Measurements from ENCODE around the gene MRAP2.
"Not testable (repeated sequence)": the region's sequence is repeated elsewhere in the genome, so short reads cannot be mapped to it uniquely, and the experiment has no call there.

The MRAP2 gene

DNA sequence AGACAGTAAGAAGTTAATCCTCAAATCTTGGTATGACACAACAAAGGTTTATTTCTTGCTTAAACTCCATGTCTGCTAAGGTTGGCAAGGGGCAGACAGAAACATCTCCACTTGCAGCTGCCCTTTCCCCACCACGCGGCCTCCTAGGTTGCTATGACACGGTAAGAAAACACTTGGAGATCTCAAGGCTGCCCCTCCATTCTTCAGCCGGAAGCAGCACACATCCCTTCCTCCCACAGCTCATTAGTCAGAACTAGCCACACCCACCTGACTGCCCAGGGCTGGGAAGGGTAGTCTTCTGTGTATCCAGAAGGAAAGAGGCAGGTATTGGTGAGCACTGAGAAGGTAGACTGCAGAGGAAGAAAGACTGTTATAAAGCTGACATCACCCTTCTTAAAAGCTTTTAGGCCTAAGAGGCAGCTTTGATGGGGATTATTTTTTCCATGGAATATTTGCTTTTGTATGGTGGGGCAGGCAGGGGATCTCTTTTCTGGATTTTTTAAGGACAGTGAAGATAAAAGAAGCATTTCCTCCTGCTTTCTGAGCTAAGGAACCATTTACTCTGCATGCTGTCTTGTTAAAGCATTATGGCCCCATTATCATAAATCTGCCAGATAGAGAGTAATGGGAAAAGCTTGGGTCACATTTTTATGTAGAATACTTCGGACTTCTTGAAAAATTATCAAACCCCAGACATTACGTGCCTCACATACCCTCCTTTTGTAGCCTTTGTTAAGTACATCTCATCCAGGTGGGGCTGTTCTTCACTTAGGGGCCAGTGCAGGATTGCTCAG, 41.6 kb downstream of the MRAP2 start:
- FAIRE-seq (no peak), DNase-seq (ENCODE audit: low spot score) (peak; percentile 9)

DNA sequence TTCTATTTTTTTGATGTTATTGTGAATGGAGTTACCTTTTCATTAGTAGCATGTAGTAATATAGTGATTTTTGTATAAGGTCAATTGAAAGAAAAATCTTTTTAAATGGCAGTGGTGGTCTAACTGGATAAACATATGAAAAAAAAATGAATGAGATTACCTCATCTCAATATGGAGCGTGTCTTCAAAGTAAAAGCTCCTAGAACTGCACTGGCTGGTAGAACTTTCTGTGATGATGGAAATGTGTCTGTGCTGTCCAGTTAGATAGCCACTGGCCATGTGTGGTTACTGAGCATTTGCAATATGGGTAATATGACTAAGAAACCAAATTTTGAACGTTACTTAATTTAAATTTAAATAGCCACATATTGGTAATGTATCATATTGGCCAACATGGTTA, 44.1 kb downstream of the MRAP2 start:
- DNase-seq (ENCODE audit: low spot score) (no peak), FAIRE-seq (no peak)

DNA sequence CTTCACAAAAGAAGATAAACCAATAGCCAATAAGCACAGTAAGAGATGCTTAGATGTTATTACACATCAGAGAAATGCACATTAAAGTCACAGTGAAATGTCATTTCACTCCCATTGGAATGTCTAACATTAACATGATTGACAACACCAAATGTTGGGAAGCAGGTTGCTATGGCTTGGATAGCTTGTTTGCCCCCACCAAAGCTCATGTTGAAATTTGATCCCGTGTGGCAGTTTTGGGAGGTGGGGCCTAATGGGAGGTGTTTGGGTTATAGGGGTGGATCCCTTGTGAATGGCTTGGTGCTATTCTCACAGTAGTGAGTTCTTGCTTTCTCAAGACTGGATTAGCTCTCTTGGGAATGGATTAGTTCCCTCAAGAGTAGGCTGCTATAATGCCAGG, 44.8 kb downstream of the MRAP2 start:
- no peak for FAIRE-seq
- no peak for DNase-seq (ENCODE audit: low spot score)

DNA sequence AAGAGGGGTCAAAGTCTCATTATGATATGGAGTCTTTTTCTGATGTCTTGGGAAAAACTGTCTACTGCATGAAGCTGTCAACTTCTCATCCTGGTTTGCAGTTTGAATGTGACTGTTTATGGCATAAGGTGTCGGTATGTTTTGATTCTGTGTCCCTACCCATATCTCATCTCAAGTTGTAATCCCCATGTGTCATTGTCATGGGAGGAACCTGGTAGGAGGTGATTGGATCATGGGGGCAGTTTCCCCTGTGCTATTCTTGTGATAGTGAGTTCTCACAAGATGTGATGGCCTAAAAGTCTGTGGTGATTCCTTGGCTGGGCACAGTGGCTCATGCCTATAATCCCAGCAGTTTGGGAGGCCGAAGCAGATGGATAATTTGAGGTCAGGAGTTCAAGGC, 47.6 kb downstream of the MRAP2 start:
- no peak for DNase-seq (ENCODE audit: low spot score)
- no peak for FAIRE-seq

DNA sequence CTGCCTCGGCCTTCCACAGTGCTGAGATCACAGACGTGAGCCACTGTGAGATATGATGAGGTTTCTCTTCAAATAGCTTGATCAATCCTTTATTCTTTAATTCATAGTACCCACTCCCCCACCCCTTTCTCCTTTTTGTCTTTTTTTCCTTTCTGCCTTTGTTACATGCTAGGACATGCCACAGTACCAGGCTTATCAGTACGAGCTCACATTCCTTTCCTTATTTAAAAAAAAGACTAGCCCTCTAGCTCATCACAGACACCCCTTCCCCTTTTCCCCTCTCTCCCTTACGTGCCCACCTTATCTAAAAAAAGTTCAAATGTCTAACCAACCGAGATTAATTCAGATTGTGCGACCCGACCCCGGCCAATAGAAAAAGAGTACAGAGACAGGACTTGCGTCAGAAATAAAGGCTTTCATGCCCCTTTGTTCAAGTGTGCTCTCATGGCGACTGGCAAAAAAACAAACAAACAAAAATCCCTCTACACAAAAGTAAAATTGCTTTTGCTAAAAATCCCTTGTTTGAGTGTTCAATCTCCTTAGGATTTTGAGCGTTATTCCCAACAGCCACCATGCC, 49.2 kb downstream of the MRAP2 start:
- FAIRE-seq (no peak), DNase-seq (ENCODE audit: low spot score) (no peak)

DNA sequence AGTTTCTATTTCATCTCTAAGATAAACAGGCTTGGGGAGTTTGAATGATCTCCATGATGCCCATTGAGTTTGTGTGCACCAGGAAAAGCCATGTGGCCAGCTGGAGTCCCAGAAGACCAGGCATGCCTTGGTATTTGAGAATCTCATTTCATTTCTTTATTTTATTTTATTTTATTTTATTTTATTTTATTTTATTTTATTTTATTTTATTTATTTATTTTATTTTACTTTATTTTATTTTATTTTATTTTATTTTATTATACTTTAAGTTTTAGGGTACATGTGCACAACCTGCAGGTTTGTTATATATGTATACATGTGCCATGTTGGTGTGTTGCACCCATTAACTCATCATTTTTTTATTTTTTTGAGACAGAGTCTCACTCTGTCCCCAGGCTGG, 51.1 kb downstream of the MRAP2 start:
- not testable (repeated sequence) for FAIRE-seq; DNase-seq (ENCODE audit: low spot score)

DNA sequence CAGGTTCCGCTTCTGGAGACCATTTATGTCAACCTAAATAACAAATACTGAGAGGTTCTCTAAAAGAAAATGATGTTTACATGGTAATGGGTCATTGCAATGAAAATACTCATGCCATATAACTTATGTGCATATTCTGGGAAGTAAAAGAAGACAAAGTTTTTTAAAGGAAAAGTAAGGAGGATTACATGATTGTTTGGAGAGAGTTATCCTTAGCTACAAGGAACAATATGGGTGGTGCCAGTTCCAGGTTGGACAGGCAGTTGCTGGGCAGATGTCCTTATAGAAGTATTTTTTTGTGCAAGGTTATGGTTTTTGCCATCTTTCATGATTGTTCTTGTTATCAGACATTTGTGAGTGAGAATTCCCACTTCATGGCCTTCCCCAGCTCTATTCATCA, 52.5 kb downstream of the MRAP2 start:
- DNase-seq (ENCODE audit: low spot score), result no peak
- no peak for FAIRE-seq

DNA sequence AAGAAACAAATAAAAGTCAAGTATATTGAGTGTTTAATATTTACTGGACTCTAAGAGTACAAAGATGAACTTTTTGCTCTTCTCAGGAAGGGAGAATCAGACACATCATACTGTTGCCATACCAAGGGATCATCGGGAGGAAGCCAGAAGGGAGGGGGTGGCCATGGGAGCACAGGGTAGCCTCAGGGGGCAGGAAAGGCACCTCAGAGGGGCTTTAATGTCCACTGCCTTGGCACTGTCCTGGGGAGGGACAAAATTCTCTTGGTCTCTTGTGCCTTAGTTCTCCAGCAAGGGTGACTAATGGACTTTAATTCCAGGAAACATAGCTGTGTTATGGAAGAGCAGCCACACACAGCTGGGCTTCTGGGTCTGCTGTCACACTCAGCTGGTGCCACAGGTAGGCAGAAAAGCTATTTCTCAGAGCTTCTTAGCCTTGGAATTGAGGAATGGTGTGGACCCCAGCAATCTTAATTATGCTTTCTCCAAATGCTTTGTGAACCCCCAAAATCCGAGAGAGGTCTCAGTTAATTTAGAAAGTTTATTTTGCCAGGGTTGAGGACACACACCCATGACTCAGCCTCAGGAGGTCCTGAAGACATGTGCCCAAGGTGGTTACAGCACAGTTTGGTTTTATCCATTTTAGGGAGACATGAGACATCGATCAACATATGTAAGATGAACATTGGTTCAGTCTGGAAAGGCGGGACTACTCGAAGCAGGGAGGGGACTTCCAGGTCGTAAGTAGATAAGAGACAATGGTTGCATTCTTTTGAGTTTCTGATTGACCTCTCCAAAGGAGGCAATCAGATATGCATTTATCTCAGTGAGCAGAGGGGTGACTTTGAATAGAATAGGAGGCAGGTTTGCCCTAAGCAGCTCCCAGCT, 53.2 kb downstream of the MRAP2 start:
- no peak for DNase-seq (ENCODE audit: low spot score)
- FAIRE-seq, result no peak

DNA sequence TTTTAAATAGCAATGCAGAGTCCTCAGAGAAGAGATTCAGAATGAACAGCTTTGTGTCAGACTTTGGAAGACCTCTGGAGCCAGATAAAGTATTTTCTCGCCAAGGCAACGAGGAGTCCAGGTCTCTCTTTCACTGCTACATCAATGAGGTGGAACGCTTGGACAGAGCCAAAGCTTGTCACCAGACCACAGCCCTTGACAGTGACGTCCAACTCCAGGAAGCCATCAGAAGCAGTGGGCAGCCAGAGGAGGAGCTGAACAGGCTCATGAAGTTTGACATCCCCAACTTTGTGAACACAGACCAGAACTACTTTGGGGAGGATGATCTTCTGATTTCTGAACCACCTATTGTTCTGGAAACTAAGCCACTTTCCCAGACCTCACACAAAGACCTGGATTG, 55.5 kb downstream of the MRAP2 start:
- no peak for FAIRE-seq

DNA sequence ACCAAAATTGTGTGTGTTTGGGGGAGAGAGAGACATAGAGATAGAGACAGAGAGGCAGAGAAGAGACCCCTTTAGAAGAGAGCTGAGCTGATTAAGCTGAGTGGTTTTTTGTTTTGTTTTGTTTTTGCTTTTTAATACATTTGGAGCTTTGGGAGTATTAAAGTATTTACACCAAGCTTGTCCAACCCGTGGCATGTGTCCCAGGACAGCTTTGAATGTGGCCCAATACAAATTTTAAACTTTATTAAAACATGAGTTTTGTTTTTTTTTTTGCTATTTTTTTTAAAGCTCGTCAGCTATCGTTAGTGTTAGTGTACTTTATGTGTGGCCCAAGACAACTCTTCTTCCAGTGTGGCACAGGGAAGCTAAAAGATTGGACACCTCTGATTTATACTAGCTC, 56.0 kb downstream of the MRAP2 start:
- DNase-seq (ENCODE audit: low spot score), result no peak
- no peak for FAIRE-seq

More for the DNA sequence above, 55.5 kb downstream of the MRAP2 start:
- DNase-seq (ENCODE audit: low spot score), result no peak

DNA sequence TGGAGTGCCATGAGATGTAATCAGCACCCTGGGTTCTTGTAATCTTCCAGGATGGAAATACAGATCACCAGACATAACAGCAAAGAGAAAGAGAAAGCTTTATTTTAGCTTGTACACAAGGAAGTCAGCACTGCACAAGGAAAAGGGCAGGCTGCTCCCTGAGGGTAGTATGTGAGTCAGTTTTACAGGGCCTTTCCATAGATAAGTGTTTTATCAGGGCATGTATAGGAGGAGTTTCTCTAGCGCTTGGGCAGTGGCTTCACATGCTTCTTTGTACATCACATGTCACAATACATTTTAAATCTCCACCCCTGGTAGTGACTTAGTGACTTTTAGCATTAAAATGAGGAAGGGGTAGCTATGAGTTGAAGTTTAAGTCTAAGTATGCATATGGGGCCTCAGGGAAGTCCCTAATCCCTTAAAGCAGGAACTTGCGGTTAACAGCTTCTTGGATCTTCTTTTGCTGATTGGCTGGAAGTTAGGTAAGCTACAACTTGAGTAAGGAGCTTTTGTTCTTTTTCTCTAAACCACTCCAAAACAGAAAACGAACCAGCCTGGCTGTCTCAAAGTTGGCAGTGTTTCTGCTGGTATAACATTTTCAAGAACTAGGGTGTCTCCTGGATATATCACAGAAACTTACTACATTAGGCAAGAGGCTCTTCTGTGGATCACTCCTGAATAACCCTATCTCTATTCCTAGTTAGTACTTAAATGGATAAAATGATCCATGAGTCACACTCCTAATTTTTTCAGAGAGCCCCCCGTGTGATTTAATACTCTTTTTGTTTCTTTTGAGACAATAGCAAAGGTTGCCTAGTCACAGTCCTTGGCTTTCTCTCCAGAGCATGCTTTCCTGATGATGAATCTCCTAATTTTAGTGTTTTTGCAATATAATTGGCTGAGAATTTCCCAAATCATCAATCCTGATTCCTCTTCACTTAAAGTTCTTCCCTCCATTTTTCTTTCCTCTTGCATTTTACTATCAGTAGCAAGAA, 60.2 kb downstream of the MRAP2 start:
- DNase-seq (ENCODE audit: low spot score) (no peak), FAIRE-seq (no peak)

DNA sequence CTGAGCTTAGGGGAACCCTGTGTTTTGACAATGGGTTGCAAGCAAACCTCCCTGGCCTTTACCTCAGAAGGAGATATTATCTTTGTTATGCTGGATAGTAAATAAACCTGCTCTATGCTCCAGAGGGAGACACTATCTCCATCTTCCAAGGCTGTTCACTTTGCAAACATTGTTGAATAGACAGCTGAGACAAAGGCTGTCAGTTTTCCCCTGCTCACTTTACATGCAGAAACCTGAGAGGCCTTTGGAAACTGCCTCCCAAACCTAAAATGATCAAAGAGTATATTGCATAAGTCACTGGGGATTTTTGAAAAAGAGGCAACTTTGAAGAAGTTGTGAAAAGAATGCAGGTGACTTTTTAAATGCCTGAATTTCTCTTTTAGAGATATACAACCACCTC, 61.6 kb downstream of the MRAP2 start:
- FAIRE-seq (no peak), DNase-seq (ENCODE audit: low spot score) (no peak)

DNA sequence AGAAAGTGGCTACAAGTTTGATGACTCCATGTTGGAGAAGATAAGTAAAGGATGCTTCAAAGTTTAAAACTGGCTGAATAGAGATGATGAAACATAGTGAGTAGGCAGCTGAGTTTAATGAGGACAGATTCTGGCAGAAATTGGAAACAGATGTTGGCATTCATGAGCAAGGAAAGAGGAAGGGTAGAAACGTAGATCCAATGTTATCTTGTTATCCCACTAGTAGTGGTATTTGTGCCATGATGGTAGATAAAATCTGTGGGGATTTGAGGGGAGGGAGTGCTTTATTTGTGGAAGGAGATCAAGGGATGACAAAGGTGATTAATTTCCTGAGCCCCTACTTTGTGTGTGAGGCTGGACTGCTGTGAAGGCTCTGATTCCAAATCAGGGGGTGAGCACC, 69.5 kb downstream of the MRAP2 start:
- no peak for FAIRE-seq
- no peak for DNase-seq (ENCODE audit: low spot score)

DNA sequence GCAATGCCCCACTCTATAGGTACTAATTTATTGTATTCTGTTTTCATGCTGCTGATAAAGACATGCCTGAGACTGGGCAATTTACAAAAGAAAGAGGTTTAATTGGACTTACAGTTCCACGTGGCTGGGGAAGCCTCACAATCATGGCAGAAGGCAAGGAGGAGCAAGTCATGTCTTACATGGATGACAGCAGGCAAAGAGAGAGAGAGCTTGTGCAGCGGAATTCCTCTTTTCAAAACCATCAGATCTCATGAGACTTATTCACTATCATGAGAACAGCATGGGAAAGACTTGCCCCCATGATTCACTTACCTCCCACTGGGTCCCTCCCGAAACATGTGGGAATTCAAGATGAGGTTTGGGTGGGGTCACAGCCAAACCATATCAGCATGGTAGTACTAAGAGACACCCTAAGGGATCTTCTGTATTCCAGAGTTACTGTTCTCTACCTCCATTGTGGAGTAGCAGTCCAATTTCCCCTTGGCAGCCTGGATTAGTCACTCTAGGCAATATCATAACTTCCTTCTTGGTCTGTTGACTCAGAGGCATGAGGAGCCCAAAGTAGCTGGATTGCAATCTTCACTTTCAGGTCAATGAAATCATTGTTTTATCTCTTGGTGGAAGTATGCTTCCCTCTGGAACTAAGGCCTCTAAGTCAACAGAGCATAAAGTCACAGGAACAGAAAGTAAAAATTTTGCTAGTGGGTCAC, 71.8 kb downstream of the MRAP2 start:
- FAIRE-seq, result peak; percentile 46
- DNase-seq (ENCODE audit: low spot score), result peak; percentile 69

DNA sequence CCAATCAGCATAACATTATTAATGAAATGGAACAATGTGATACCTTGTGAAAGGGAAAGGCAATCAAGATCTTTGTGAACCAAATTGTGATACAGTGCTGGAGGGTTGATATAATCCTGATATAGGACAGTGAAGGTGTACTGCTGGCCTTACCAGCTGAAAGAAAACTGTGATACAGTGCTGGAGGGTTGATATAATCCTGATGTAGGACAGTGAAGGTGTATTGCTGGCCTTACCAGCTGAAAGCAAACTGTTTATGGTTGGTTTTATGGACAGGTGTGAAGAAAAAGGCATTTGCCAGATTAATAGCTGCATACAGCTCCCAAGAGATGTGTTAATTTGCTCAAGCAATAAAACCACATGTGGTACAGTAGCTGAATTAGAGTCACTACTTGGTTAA, 73.9 kb downstream of the MRAP2 start:
- DNase-seq (ENCODE audit: low spot score) (no peak), FAIRE-seq (no peak)

DNA sequence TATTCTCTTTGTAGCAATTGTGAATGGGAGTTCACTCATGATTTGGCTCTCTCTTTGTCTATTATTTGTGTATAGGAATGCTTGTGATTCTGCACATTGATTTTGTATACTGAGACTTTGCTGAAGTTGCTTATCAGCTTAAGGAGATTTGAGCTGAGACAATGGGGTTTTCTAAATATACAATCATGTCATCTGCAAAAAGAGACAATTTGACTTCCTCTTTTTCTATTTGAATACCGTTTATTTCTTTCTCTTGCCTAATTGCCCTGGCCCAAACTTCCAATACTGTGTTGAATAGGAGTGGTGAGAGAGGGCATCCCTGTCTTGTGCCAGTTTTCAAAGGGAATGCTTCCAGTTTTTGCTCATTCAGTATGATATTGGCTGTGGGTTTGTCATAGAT, 77.8 kb downstream of the MRAP2 start:
- FAIRE-seq; DNase-seq (ENCODE audit: low spot score): not testable (repeated sequence)

DNA sequence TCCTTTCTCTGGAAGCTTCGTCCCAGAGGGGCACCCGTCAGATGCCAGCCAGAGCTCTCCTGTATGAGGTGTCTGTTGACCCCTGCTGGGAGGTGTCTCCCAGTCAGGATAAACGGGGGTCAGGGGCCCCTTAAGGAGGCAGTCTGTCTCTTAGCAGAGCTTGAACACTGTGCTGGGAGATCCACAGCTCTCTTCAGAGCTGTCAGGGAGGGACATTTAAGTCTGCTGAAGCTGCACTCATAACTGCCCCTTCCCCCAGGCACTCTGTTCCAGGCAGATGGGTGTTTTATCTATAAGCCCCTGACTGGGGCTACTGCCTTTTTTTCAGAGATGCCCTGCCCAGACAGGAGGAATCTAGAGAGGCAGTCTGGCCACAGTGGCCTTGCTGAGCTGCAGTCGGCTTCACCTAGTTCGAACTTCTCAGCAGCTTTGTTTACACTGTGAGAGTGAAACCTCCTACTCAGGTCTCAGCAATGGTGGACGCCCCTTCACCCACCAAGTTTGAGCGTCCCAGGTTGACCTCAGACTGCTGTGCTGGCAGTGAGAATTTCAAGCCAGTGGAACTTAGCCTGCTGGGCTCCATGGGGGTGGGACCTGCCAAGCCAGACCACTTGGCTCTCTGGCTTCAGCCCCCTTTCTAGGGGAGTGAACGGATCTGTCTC, 81.5 kb downstream of the MRAP2 start:
- not testable (repeated sequence) for DNase-seq (ENCODE audit: low spot score); FAIRE-seq

DNA sequence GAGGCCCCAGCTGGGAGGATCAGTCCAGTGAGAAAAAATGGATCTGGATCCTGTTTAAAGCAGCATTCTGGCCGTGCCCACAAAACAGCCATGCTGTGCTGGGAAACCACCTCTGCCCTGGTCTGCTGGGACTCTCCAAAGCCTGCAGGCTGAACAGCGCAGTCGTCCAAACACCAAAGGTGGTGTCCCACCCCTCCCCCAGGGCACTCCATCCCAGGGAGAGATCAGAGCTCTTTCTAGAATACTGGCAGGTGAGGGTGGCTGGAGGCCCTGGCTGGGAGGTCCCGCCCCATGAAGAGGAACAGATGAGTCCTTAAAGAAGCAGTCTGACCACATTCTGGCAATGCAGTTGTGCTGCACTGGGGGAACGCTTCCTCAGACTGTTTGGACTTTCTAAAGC, 84.6 kb downstream of the MRAP2 start:
- DNase-seq (ENCODE audit: low spot score) (no peak), FAIRE-seq (no peak)

DNA sequence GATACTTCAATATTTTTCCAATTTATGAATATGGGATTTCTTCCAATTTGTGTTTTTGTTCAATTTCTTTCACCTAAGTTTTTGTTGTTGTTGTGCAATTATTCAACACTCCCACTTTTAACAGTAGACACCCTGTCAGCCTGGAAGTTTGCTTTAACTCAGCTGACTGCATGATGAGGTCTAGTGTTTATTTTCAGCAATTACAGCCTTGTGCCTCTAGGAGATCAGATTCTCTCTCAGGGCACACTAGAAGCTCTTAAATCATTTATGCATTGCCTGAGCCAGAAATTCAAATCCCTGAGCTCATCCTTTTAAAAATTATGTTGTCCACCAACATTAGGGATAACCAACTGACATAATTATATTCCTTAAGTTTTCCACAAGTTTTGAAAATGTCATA, 85.7 kb downstream of the MRAP2 start:
- no peak for DNase-seq (ENCODE audit: low spot score)
- FAIRE-seq, result no peak

DNA sequence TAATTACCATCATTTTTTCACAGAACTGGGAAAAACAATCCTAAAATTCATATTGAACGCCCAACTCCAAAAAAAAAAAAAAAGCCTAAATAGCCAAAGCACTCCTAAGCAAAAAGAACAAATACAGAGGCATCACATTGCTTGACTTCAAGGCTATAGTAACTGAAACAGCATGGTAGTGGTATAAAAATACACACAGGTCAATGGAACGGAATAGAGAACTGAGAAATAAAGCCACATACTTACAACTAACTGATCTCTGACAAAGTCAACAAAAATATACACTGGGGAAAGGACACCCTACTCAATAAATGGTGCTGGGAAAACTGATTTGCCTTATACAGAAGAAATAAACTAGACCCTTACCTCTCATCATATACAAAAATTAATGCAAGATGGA, 89.6 kb downstream of the MRAP2 start:
- FAIRE-seq, result no peak
- DNase-seq (ENCODE audit: low spot score), result no peak
